ENCODE data around the gene DPP8. TPM values are rescaled to one million over a fixed set of nuclear protein-coding genes. Genes with fewer than 3 reads are reported as not detected.
A peak's percentile ranks its signal among the peaks of the same experiment; 100 is the strongest.

Gene DPP8
- total RNA-seq (10 to 100 TPM; 43.9 to 56.5 (median 49.9) TPM), total RNA-seq (44.5 to 131 (median 72.5) reads per million in 29 experiments)
- 50.6 TPM for total RNA-seq (2013)

- H3K4me3 Mint-ChIP-seq = peak within 1 kb of the TSS; percentile 91
- H3K27ac Mint-ChIP-seq = peak within 1 kb of the TSS; percentile 86 to 89
- peaks cover 39 to 51% (median 47%) of the 10 kb centered on the region in 3 donors for H3K4me1 Mint-ChIP-seq
- peaks cover 4 to 15% of the 10 kb centered on the region in 2 donors for H3K36me3 ChIP-seq (ENCODE audit: control insufficient read depth in 2 of 2, extremely low read depth in 1 of 2, insufficient read depth in 1 of 2, low read length in 1 of 2)
- DNase-seq (peak; percentile 86 to 96 (median 92)), ATAC-seq (replicated peaks in 1 of 4) (peak; percentile 88 to 97 (median 94))
- peaks cover 12% of the 10 kb centered on the region for H3K36me3 Mint-ChIP-seq
- peaks cover 0 to 1% of the 10 kb centered on the region in 2 experiments for H3K27me3 ChIP-seq (replicated peaks in 1 of 2; ENCODE audit: control insufficient read depth in 2 of 2, extremely low read depth in 1 of 2, insufficient read depth in 2 of 2, low read length in 1 of 2)
- ChIA-PET POLR2A (interaction anchor here (0.5 to 0.6 kb wide), 3 partner anchors 56 to 233 kb away, joined by 3 to 5 read pairs (median 4); no protein-coding TSS in a partner anchor), CTCF (interaction anchor here (0.5 to 1.1 kb wide), 7 partner anchors 12 to 948 kb away, joined by 3 to 7 read pairs (median 4); partner anchors contain the start of genes HACD3 (in 1 of the 2) and RAB11A (in 1 of the 2))
- H3K27me3 Mint-ChIP-seq = no peaks in the 10 kb centered on the region
- H3K27ac ChIP-seq (ENCODE audit: low read length) = peak within 1 kb of the TSS; percentile 82
- no peaks in the 10 kb centered on the region for H3K9me3 Mint-ChIP-seq
- peak within 1 kb of the TSS; percentile 91 to 95 for H3K4me3 ChIP-seq (ENCODE audit: control insufficient read depth in 1 of 2, extremely low read depth in 1 of 2, low read length in 1 of 2)
- H3K4me1 ChIP-seq (ENCODE audit: control insufficient read depth in 1 of 2, extremely low read depth in 1 of 2, insufficient read depth in 2 of 2, low read length in 2 of 2) = peaks cover 13 to 28% of the 10 kb centered on the region in 2 experiments
- no peaks in the 10 kb centered on the region for H3K9me3 ChIP-seq
- WGBS (ENCODE audit: insufficient coverage) = under 1% methylated on average over 68 of the region's 75 CpGs
These were observed at the start of gene DPP8 for GRCh38 chr15:65516997-65517865. DPP8 (minus strand) TSS chr15:65517689; CDS start chr15:65512553, 5,136 bp downstream.

GRCh38 chr15:65561934-65562333, 44.4 kb upstream of the DPP8 start:
- CTCF ChIA-PET = no interaction called here
- ATAC-seq (replicated peaks in 1 of 4) = no peak
- Histone ChIP-seq H3K9me3 (no peaks in the 10 kb centered on the region), H3K27me3 (replicated peaks in 1 of 2; ENCODE audit: control insufficient read depth in 2 of 2, extremely low read depth in 1 of 2, insufficient read depth in 2 of 2, low read length in 1 of 2) (no peaks in the 10 kb centered on the region), H3K36me3 (ENCODE audit: control insufficient read depth in 2 of 2, extremely low read depth in 1 of 2, insufficient read depth in 1 of 2, low read length in 1 of 2) (peaks cover 12 to 40% of the 10 kb centered on the region in 2 donors), H3K27ac (ENCODE audit: low read length) (no peak overlapping the region), H3K4me3 (ENCODE audit: control insufficient read depth in 1 of 2, extremely low read depth in 1 of 2, low read length in 1 of 2) (no peak overlapping the region), H3K4me1 (ENCODE audit: control insufficient read depth in 1 of 2, extremely low read depth in 1 of 2, insufficient read depth in 2 of 2, low read length in 2 of 2) (no peaks in the 10 kb centered on the region)
- POLR2A ChIA-PET = no interaction called here
- Mint-ChIP-seq H3K27me3 (no peaks in the 10 kb centered on the region), H3K4me3 (no peak overlapping the region), H3K36me3 (peaks cover 73% of the 10 kb centered on the region), H3K4me1 (no peaks in the 10 kb centered on the region), H3K27ac (no peak overlapping the region), H3K9me3 (no peaks in the 10 kb centered on the region)
- WGBS (ENCODE audit: insufficient coverage) = 94% methylated on average over 3 of the region's 6 CpGs
- no peak for DNase-seq

GRCh38 chr15:65559941-65560340, 42.5 kb upstream of the DPP8 start:
- ATAC-seq (replicated peaks in 1 of 4) (no peak), DNase-seq (no peak)
- no peaks in the 10 kb centered on the region for H3K9me3 Mint-ChIP-seq
- Histone ChIP-seq H3K27ac (ENCODE audit: low read length) (no peak overlapping the region), H3K4me3 (ENCODE audit: control insufficient read depth in 1 of 2, extremely low read depth in 1 of 2, low read length in 1 of 2) (no peak overlapping the region), H3K4me1 (ENCODE audit: control insufficient read depth in 1 of 2, extremely low read depth in 1 of 2, insufficient read depth in 2 of 2, low read length in 2 of 2) (no peaks in the 10 kb centered on the region), H3K9me3 (no peaks in the 10 kb centered on the region), H3K36me3 (ENCODE audit: control insufficient read depth in 2 of 2, extremely low read depth in 1 of 2, insufficient read depth in 1 of 2, low read length in 1 of 2) (peaks cover 6 to 47% of the 10 kb centered on the region in 2 donors), H3K27me3 (replicated peaks in 1 of 2; ENCODE audit: control insufficient read depth in 2 of 2, extremely low read depth in 1 of 2, insufficient read depth in 2 of 2, low read length in 1 of 2) (no peaks in the 10 kb centered on the region)
- H3K4me3 Mint-ChIP-seq = no peak overlapping the region
- H3K4me1 Mint-ChIP-seq = no peaks in the 10 kb centered on the region
- H3K36me3 Mint-ChIP-seq = peaks cover 71% of the 10 kb centered on the region
- no peak overlapping the region for H3K27ac Mint-ChIP-seq
- no peaks in the 10 kb centered on the region for H3K27me3 Mint-ChIP-seq
- CTCF ChIA-PET = interaction anchor here in 1 of 2 donors (0.5 kb wide), 1 partner anchor 1356 kb away, joined by 3 read pairs; no protein-coding TSS in a partner anchor
- POLR2A ChIA-PET = no interaction called here

GRCh38 chr15:65558997-65559760, 41.7 kb upstream of the DPP8 start:
- Mint-ChIP-seq H3K27ac (no peak overlapping the region), H3K4me3 (no peak overlapping the region), H3K4me1 (no peaks in the 10 kb centered on the region), H3K27me3 (no peaks in the 10 kb centered on the region), H3K9me3 (no peaks in the 10 kb centered on the region), H3K36me3 (peaks cover 68% of the 10 kb centered on the region)
- CTCF ChIA-PET = no interaction called here
- Histone ChIP-seq H3K4me1 (ENCODE audit: control insufficient read depth in 1 of 2, extremely low read depth in 1 of 2, insufficient read depth in 2 of 2, low read length in 2 of 2) (no peaks in the 10 kb centered on the region), H3K9me3 (no peaks in the 10 kb centered on the region), H3K27me3 (replicated peaks in 1 of 2; ENCODE audit: control insufficient read depth in 2 of 2, extremely low read depth in 1 of 2, insufficient read depth in 2 of 2, low read length in 1 of 2) (no peaks in the 10 kb centered on the region), H3K27ac (ENCODE audit: low read length) (no peak overlapping the region), H3K4me3 (ENCODE audit: control insufficient read depth in 1 of 2, extremely low read depth in 1 of 2, low read length in 1 of 2) (no peak overlapping the region), H3K36me3 (ENCODE audit: control insufficient read depth in 2 of 2, extremely low read depth in 1 of 2, insufficient read depth in 1 of 2, low read length in 1 of 2) (peaks cover 6 to 42% of the 10 kb centered on the region in 2 donors)
- ATAC-seq (replicated peaks in 1 of 4) (no peak), DNase-seq (no peak)
- WGBS (ENCODE audit: insufficient coverage) = 100% methylated on average over 2 of the region's 6 CpGs
- POLR2A ChIA-PET = no interaction called here

- ChIA-PET CTCF (no interaction called here), POLR2A (interaction anchor here in 1 of 2 donors (0.6 kb wide), 1 partner anchor 112 kb away, joined by 6 read pairs; no protein-coding TSS in a partner anchor)
- 100% methylated on average over 5 of the region's 5 CpGs for WGBS (ENCODE audit: insufficient coverage)
- Histone ChIP-seq H3K27me3 (replicated peaks in 1 of 2; ENCODE audit: control insufficient read depth in 2 of 2, extremely low read depth in 1 of 2, insufficient read depth in 2 of 2, low read length in 1 of 2) (no peaks in the 10 kb centered on the region), H3K4me3 (ENCODE audit: control insufficient read depth in 1 of 2, extremely low read depth in 1 of 2, low read length in 1 of 2) (no peak overlapping the region), H3K4me1 (ENCODE audit: control insufficient read depth in 1 of 2, extremely low read depth in 1 of 2, insufficient read depth in 2 of 2, low read length in 2 of 2) (no peaks in the 10 kb centered on the region), H3K27ac (ENCODE audit: low read length) (no peak overlapping the region), H3K36me3 (ENCODE audit: control insufficient read depth in 2 of 2, extremely low read depth in 1 of 2, insufficient read depth in 1 of 2, low read length in 1 of 2) (peaks cover 6 to 39% of the 10 kb centered on the region in 2 donors), H3K9me3 (no peaks in the 10 kb centered on the region)
- DNase-seq = no peak
- H3K27me3 Mint-ChIP-seq = no peaks in the 10 kb centered on the region
- H3K4me1 Mint-ChIP-seq = no peaks in the 10 kb centered on the region
- peaks cover 70% of the 10 kb centered on the region for H3K36me3 Mint-ChIP-seq
- H3K9me3 Mint-ChIP-seq = no peaks in the 10 kb centered on the region
- ATAC-seq (replicated peaks in 1 of 4) = no peak
- no peak overlapping the region for H3K27ac Mint-ChIP-seq
- H3K4me3 Mint-ChIP-seq = no peak overlapping the region
These were observed 40.8 kb upstream of the DPP8 start for GRCh38 chr15:65558336-65558735.

- POLR2A ChIA-PET = interaction anchor here in 1 of 2 donors (0.6 kb wide), 1 partner anchor 476 kb away, joined by 15 read pairs; no protein-coding TSS in a partner anchor
- Histone ChIP-seq H3K9me3 (no peaks in the 10 kb centered on the region), H3K27ac (ENCODE audit: low read length) (no peak overlapping the region), H3K4me1 (ENCODE audit: control insufficient read depth in 1 of 2, extremely low read depth in 1 of 2, insufficient read depth in 2 of 2, low read length in 2 of 2) (no peaks in the 10 kb centered on the region), H3K27me3 (replicated peaks in 1 of 2; ENCODE audit: control insufficient read depth in 2 of 2, extremely low read depth in 1 of 2, insufficient read depth in 2 of 2, low read length in 1 of 2) (no peaks in the 10 kb centered on the region), H3K36me3 (ENCODE audit: control insufficient read depth in 2 of 2, extremely low read depth in 1 of 2, insufficient read depth in 1 of 2, low read length in 1 of 2) (peaks cover 0 to 29% of the 10 kb centered on the region in 2 donors), H3K4me3 (ENCODE audit: control insufficient read depth in 1 of 2, extremely low read depth in 1 of 2, low read length in 1 of 2) (no peak overlapping the region)
- Mint-ChIP-seq H3K9me3 (no peaks in the 10 kb centered on the region), H3K4me1 (no peaks in the 10 kb centered on the region), H3K36me3 (peaks cover 70% of the 10 kb centered on the region), H3K27ac (no peak overlapping the region), H3K4me3 (no peak overlapping the region), H3K27me3 (no peaks in the 10 kb centered on the region)
- ATAC-seq (replicated peaks in 1 of 4) (no peak), DNase-seq (no peak)
- CTCF ChIA-PET = no interaction called here
- WGBS (ENCODE audit: insufficient coverage) = 100% methylated on average over 3 of the region's 7 CpGs
These were observed 39.1 kb upstream of the DPP8 start for GRCh38 chr15:65556622-65557021.

All from T-cell (primary cell).